ENCODE measurements around the gene MAP4K1.
"Not testable (repeated sequence)": the region's sequence is repeated elsewhere in the genome, so short reads cannot be mapped to it uniquely, and the experiment has no call there.

The MAP4K1 gene

GRCh38 chr19:38583219-38583984 is 34.4 kb downstream of the MAP4K1 start:
- DNase-seq: no peak
- H3K27ac Mint-ChIP-seq: peak overlapping the region; percentile 23
- H3K36me3 Mint-ChIP-seq (ENCODE audit: low read depth): peaks cover 17% of the 10 kb centered on the region
- peaks cover 14% of the 10 kb centered on the region for H3K4me1 Mint-ChIP-seq (ENCODE audit: low read depth)
- no peak overlapping the region for H3K4me3 Mint-ChIP-seq
- no peaks in the 10 kb centered on the region for H3K9me3 Mint-ChIP-seq
- H3K27me3 Mint-ChIP-seq: no peaks in the 10 kb centered on the region

DNA sequence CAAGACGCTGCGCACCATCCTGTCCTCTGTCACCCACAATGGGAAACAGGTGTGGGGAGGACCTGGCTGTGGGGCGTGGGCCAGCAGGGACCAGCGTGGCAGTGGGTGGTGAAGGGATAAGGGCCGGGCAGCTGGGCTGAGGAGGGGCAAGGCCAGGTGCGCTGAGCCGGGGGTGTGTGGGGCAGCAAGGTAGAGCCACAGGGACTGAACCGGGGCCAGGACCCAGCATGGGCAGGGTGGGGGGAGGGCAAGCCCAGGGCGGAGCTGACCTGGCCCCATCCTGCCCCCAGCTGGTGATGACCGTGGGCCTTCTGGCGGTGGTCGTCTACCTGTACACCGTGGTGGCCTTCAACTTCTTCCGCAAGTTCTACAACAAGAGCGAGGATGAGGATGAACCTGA is 37.7 kb downstream of the MAP4K1 start:
- Mint-ChIP-seq H3K36me3 (ENCODE audit: low read depth) (no peaks in the 10 kb centered on the region), H3K4me3 (no peak overlapping the region), H3K4me1 (ENCODE audit: low read depth) (peaks cover 14% of the 10 kb centered on the region), H3K27me3 (no peaks in the 10 kb centered on the region), H3K27ac (no peak overlapping the region), H3K9me3 (no peaks in the 10 kb centered on the region)
- no peak for DNase-seq

GRCh38 chr19:38579304-38579703 is 38.4 kb downstream of the MAP4K1 start:
- H3K4me1 Mint-ChIP-seq (ENCODE audit: low read depth): peaks cover 14% of the 10 kb centered on the region
- not testable (repeated sequence) for H3K4me3 Mint-ChIP-seq; DNase-seq; H3K9me3 Mint-ChIP-seq; H3K27me3 Mint-ChIP-seq; H3K36me3 Mint-ChIP-seq (ENCODE audit: low read depth)
- H3K27ac Mint-ChIP-seq: peak overlapping the region; percentile 23

DNA sequence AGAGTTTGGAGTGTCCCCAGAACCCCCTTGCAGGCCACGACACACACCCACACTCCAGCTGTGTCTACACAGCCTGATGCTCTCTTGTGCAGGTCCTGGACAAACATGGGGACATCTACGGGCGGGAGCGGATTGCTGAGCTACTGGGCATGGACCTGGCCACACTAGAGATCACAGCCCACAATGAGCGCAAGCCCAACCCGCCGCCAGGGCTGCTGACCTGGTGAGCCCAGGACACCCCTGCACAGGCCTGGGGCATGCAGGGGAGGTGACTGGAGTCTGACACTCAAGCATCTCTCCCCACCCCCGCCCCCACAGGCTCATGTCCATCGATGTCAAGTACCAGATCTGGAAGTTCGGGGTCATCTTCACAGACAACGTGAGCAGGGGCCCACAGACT is 39.9 kb downstream of the MAP4K1 start:
- Mint-ChIP-seq H3K27ac (no peak overlapping the region), H3K9me3 (no peaks in the 10 kb centered on the region), H3K36me3 (ENCODE audit: low read depth) (no peaks in the 10 kb centered on the region), H3K27me3 (no peaks in the 10 kb centered on the region), H3K4me1 (ENCODE audit: low read depth) (peaks cover 10% of the 10 kb centered on the region), H3K4me3 (no peak overlapping the region)
- no peak for DNase-seq

- no peaks in the 10 kb centered on the region for H3K9me3 Mint-ChIP-seq
- no peak overlapping the region for H3K27ac Mint-ChIP-seq
- peaks cover 5% of the 10 kb centered on the region for H3K27me3 Mint-ChIP-seq
- no peak for DNase-seq
- H3K36me3 Mint-ChIP-seq (ENCODE audit: low read depth): no peaks in the 10 kb centered on the region
- H3K4me3 Mint-ChIP-seq: no peak overlapping the region
- H3K4me1 Mint-ChIP-seq (ENCODE audit: low read depth): no peaks in the 10 kb centered on the region
Measured at GRCh38 chr19:38571682-38572081, 46.1 kb downstream of the MAP4K1 start.

DNA sequence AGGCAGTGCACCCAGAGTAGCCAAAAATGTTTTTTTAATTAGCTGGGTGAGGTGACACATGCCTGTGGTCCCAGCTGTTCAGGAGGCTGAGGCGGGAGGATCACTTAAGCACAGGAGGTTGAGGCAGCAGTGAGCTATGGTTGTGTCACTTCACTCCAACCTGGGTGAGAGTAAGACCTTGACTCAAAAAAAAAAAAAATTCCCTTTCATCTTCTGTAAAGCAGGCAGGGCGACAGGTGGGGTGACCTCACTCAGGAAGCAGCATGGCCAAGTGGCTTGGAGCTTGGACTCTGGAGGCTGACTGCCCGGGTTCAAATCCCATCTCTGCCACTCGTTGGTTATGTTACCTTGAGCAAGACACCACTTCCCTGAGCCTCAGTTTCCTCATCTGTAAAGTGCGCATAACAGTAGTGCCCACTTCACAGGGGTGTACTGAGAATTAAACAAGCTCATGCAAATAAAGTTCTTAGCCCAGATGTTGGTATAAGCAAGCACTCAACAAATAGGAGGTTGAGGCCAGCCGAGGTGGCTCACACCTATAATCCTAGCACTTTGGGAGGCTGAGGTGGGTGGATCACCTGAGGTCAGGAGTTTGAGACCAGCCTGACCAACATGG is 48.3 kb downstream of the MAP4K1 start:
- H3K36me3 Mint-ChIP-seq (ENCODE audit: low read depth): no peaks in the 10 kb centered on the region
- H3K9me3 Mint-ChIP-seq: no peaks in the 10 kb centered on the region
- H3K27me3 Mint-ChIP-seq: peaks cover 15% of the 10 kb centered on the region
- no peak overlapping the region for H3K27ac Mint-ChIP-seq
- no peak overlapping the region for H3K4me3 Mint-ChIP-seq
- DNase-seq: no peak
- peaks cover 7% of the 10 kb centered on the region for H3K4me1 Mint-ChIP-seq (ENCODE audit: low read depth)

GRCh38 chr19:38565691-38566105 is 52.1 kb downstream of the MAP4K1 start:
- DNase-seq: no peak
- Mint-ChIP-seq H3K27me3 (peaks cover 37% of the 10 kb centered on the region), H3K4me3 (peak overlapping the region; percentile 32), H3K27ac (peak overlapping the region; percentile 35), H3K36me3 (ENCODE audit: low read depth) (no peaks in the 10 kb centered on the region), H3K4me1 (ENCODE audit: low read depth) (peaks cover 23% of the 10 kb centered on the region), H3K9me3 (no peaks in the 10 kb centered on the region)

DNA sequence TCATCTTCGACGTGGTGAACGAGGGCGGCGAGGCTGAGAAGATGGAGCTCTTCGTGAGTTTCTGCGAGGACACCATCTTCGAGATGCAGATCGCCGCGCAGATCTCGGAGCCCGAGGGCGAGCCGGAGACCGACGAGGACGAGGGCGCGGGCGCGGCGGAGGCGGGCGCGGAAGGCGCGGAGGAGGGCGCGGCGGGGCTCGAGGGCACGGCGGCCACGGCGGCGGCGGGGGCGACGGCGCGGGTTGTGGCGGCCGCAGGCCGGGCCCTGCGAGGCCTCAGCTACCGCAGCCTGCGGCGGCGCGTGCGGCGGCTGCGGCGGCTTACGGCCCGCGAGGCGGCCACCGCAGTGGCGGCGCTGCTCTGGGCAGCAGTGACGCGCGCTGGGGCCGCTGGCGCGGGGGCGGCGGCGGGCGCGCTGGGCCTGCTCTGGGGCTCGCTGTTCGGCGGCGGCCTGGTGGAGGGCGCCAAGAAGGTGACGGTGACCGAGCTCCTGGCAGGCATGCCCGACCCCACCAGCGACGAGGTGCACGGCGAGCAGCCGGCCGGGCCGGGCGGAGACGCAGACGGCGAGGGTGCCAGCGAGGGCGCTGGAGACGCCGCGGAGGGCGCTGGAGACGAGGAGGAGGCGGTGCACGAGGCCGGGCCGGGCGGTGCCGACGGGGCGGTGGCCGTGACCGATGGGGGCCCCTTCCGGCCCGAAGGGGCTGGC is 52.6 kb downstream of the MAP4K1 start:
- Mint-ChIP-seq H3K36me3 (ENCODE audit: low read depth) (no peaks in the 10 kb centered on the region), H3K4me1 (ENCODE audit: low read depth) (peaks cover 26% of the 10 kb centered on the region), H3K9me3 (no peaks in the 10 kb centered on the region), H3K4me3 (no peak overlapping the region), H3K27ac (no peak overlapping the region), H3K27me3 (peaks cover 37% of the 10 kb centered on the region)
- DNase-seq: peak; percentile 53

DNA sequence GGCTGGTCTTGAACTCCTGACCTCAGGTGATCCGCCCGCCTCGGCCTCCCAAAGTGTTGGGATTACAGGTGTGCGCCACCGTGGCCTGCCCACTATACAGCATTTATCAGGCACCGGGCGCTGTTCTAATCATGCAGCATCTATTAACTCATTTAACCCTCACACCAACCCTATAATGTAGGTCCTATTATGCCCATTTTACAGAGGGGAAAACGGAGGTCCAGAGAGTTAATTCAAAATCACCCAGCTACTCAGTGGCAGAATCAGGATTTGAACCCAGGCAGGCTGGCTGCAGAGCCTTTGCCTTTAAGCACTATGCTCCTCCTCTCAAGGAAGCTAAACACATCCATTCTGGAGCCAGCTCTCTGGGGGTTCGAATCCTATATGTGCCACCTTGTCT is 54.3 kb downstream of the MAP4K1 start:
- no peak for DNase-seq
- Mint-ChIP-seq H3K27ac (no peak overlapping the region), H3K36me3 (ENCODE audit: low read depth) (no peaks in the 10 kb centered on the region), H3K4me1 (ENCODE audit: low read depth) (peaks cover 37% of the 10 kb centered on the region), H3K9me3 (no peaks in the 10 kb centered on the region), H3K4me3 (no peak overlapping the region), H3K27me3 (peaks cover 37% of the 10 kb centered on the region)

- Mint-ChIP-seq H3K36me3 (ENCODE audit: low read depth) (no peaks in the 10 kb centered on the region), H3K9me3 (no peaks in the 10 kb centered on the region), H3K4me1 (ENCODE audit: low read depth) (peaks cover 43% of the 10 kb centered on the region), H3K27ac (no peak overlapping the region), H3K27me3 (peaks cover 32% of the 10 kb centered on the region), H3K4me3 (no peak overlapping the region)
- no peak for DNase-seq
Measured at GRCh38 chr19:38562096-38562495, 55.7 kb downstream of the MAP4K1 start.

GRCh38 chr19:38561658-38562057 is 56.1 kb downstream of the MAP4K1 start:
- Mint-ChIP-seq H3K27ac (no peak overlapping the region), H3K27me3 (peaks cover 32% of the 10 kb centered on the region), H3K4me3 (no peak overlapping the region), H3K36me3 (ENCODE audit: low read depth) (no peaks in the 10 kb centered on the region), H3K9me3 (no peaks in the 10 kb centered on the region), H3K4me1 (ENCODE audit: low read depth) (peaks cover 46% of the 10 kb centered on the region)
- DNase-seq: no peak

- Mint-ChIP-seq H3K4me3 (no peak overlapping the region), H3K27ac (no peak overlapping the region), H3K27me3 (peaks cover 32% of the 10 kb centered on the region), H3K9me3 (no peaks in the 10 kb centered on the region), H3K36me3 (ENCODE audit: low read depth) (no peaks in the 10 kb centered on the region), H3K4me1 (ENCODE audit: low read depth) (peaks cover 47% of the 10 kb centered on the region)
- no peak for DNase-seq
Measured at GRCh38 chr19:38561053-38561606, 56.6 kb downstream of the MAP4K1 start.

DNA sequence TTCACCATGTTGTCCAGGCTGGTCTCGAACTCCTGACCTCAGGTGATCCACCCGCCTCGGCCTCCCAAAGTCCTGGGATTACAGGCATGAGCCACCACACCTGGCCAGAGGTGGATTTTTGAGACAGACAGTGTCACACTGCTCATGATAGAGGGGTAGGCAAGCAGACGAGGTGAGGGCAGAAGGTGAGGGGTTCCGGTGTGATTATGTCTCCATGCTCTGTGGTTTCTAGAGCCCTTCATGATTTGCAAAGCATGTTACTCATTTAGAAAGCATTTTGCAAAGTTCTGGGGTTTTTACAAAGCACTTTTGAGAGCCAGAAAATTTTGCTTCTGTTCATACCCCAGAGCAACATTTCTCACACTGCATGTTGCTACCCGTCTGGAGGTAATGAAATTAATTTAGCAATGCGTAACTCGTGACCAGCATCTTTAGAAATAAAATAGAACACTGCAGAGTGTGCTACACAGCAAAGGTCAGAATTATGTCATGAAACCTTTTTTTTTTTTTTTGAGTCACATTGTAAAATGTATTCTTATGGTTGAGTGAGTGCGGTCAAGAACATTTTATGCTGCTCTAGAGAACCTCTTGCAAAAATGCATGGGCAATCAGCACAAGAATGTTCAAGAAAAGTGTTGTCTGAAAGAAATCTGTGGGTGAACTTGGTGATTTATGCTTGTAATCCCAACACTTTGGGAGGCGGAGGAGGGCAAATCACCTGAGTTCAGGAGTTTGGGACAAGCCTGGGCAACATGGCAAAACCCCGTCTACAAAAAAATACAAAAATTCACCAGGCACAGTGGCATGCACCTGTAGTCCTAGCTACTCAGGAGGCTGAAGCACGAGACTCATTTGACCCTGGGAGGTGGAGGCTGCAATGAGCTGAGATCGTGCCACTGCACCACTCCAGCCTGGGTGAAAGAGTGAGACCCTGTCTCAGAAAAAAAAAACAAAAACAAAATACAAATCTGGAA is 58.0 kb downstream of the MAP4K1 start:
- Mint-ChIP-seq H3K36me3 (ENCODE audit: low read depth) (no peaks in the 10 kb centered on the region), H3K27ac (peak overlapping the region; percentile 76), H3K27me3 (peaks cover 27% of the 10 kb centered on the region), H3K4me3 (peak overlapping the region; percentile 13), H3K4me1 (ENCODE audit: low read depth) (peaks cover 50% of the 10 kb centered on the region), H3K9me3 (no peaks in the 10 kb centered on the region)
- DNase-seq: peak; percentile 52

DNA sequence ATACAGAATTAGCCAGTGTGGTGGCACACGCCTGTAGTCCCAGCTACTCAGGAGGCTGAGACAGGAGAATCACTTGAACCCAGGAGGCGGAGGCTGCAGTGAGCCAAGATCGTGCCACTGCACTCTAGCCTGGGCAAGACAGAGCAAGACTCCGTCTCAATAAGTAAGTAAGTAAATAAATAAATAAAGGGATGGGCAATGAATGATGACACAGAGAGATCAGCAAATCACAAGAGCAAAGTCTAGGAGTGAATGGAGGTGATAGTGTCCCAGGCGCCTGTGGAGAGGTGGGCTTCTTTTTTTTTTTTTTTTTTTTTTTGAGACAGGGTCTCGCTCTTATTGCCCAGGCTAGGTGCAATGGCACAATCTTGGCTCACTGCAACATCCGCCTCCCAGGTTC is 58.8 kb downstream of the MAP4K1 start:
- Mint-ChIP-seq H3K27me3 (peaks cover 22% of the 10 kb centered on the region), H3K4me1 (ENCODE audit: low read depth) (peaks cover 55% of the 10 kb centered on the region), H3K27ac (peak overlapping the region; percentile 76)
- DNase-seq; H3K9me3 Mint-ChIP-seq; H3K4me3 Mint-ChIP-seq; H3K36me3 Mint-ChIP-seq (ENCODE audit: low read depth): not testable (repeated sequence)
